Right lung (tissue), 5 donors: ENCODE measurements around the gene KRT3. TPM values are rescaled to one million over a fixed set of nuclear protein-coding genes. Genes with fewer than 3 reads are reported as not detected.

ENCODE experiments used
- DNase-seq, 2 donors: peaks; one replicate each; pipeline ENCODE4 v3.0.0-alpha.2; 2013
- polyA plus RNA-seq, 5 donors: library from polyadenylated mRNA; unstranded; fragments of 120-200 nt; gene quantifications; one replicate each; pipeline versions ENCODE4 v1.2.1 to v1.2.3, GENCODE V29; 2013; ENCODE audit warnings: inconsistent platforms in 1 of 5, low replicate concordance in 1 of 5; ENCODE audit not compliant: insufficient read length in 5 of 5, insufficient read depth in 1 of 5

The KRT3 gene
- polyA plus RNA-seq, 5 donors = not detected

DNA sequence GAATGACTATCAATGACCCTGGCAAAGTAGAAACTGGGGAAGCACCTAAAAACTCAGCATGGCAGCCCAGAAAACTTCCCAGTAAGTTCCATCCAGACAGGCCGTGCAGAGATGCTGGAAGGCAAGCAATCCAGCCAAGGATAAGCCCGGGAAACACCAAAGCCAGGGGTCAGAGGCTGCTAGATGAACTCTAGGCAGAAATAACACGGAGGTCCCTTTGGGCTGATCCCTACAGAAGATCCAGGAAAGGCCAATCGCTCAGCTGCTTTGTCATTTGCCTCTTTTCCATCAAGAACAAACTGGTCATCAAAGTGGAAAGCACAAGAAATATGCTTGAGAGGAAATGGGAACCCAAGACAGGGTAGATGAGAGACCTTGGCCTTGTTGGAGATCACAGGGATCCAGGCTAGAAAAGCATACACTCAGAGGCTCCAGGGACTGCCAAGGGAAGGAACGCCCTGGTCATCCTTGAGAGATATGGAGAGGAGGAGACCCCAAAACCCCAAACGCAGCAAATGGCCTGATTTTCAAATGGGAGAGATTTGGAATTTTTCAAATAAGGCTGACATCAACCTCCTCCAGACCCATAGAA is 31.7 kb upstream of the KRT3 start:
- no peak for DNase-seq

DNA sequence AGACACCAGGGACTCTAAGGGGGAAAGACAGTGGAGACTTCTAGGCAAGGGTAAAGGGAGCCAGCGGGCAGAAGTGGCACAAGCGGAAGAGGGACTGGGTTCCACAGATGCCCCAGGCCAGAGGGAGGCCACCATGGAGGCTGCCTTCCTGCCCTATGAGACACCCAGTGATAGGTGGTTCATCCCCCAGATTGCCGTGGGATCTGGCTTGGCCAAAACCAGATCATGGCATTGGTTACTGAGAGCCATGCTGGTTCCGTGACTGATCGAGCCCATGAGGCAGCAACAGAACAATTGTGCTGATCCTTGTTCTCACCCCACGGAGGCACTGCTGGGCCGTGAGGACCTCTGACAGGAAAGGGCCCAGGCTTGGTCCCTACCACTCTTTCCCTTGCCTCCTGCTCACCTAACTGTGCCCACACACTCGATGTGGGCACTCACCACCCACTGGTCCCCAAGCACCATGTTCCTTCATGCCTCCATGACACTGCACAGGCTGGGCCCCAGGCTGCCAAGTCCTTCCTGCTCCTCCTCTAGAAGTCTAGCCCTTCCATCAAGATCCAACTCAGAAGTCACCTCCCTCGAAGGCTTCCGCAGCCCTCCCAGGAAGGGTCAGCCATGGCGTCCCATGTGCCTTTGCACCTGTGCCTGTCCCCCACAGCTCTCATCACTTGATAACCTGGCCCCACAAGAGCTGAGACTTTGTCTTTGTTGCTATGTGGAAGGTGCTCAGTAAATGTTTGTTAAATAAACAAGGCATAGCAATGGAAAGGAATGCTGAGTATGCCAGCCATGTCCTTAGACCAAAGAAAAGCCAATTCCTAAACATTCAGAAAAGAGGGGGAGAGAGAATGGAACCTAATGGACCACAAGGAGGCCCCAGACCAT is 30.9 kb upstream of the KRT3 start:
- no peak for DNase-seq

DNA sequence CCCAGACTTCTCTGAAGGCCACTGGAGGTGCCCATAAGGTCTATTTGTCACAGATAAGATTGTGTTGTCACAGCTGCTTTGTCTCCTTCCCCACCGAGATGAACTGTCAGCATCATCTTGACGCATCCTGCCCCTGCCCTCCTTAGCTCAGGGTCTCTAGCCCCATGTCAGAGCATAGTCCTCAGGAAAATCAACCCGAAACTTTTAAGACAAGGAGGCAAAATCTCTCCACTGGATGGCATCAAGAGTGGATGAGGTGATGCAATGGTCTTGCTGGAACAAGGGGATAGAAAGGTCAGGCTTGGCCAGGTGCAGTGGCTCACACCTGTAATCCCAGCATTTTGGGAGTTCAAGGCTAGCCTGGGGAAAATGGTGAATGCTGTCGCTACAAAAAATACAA is 30.0 kb upstream of the KRT3 start:
- no peak for DNase-seq

DNA sequence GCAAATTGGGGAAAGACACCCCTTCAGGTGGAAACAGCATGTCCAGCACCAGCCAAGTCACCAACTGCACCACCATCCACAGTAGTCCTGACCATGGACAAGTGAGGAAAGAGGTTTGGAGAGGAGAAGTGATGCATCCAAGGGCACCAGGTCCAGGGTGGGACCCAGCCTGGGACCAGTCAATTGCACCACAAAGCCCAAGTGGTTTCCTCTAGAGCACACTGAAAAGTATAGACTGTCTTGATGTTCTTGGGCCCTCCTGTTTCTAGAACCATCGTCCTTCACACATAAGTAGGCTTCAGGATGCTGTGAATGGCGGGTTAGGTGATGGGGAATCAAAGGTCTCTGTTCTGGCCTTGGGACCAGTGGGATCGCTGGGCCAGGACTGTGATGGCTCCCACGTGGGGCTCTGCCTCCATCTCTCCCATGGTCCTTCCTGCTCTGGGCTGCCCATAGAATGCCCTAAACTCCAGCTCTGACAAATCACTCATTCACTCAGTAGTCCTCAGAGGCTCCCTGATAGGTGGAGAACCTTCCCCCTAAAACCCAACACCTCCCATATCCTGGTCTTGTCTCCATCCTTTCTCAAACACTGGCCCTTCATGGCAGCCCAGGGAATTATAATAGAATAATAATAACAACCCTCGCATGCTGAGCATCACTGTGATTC is 29.0 kb upstream of the KRT3 start:
- no peak for DNase-seq

DNA sequence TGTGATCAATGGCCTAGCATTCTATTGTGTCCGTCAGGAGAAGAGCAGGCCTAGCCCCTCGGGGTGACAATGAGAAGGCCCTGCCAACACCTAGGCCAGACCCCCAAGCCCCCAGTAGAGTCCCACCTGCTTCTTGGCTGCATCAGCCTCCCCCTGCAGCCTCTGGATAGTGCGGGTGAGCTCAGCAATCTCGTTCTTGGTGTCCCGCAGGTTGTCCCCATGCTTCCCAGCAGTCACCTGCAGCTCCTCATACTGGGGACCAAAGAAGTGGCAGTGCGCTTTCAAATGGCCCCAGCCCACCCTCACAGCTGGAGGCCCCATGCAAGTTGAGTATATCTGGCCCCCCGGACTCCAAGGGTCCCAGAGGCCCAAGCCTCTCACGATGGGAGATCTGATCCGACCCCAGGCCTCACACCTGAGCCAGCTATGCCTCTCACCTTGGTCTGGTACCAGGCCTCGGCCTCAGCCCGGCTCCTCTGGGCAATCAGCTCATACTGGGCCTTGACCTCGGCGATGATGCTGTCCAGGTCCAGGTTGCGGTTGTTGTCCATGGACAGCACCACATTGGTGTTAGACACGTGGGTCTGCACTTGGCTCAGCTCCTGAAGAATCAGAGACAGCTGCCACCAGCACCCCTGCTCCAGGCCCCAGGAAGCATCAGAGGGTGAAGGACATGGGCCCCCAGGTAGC is 28.0 kb upstream of the KRT3 start:
- no peak for DNase-seq

DNA sequence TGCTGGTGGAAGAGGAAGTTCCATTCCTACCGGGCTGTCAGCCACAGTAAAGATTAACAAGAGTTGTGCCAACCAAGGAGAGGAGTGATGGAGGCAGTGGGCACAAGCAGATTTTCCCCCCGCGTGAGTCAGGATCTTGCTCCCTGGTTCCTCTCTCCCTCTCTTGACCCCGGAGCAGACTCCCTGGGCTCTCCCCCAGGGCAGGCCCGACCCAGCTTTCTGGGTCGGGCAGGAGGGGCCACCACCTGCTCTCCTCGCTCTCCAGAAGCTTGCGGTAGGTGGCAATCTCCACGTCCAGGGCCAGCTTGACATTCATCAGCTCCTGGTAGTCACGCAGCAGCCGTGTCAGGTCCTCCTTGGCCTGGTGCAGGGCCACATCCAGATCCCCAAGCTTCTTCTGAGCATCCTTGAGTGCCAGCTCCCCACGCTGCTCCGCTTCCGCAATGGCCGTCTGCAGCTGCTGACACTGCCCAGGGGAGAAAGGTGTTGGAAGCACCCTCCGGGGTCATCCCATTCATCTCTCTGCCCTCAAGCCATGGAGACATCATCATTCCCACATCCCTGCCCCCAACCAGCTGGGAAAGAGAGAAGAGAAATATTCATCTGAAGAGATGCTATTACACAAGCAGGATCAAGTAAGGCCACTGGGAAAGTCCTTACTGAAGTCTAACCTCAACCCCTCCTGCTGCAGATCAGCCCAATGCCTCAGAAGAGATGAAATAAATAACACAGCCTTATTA is 27.0 kb upstream of the KRT3 start:
- no peak for DNase-seq

DNA sequence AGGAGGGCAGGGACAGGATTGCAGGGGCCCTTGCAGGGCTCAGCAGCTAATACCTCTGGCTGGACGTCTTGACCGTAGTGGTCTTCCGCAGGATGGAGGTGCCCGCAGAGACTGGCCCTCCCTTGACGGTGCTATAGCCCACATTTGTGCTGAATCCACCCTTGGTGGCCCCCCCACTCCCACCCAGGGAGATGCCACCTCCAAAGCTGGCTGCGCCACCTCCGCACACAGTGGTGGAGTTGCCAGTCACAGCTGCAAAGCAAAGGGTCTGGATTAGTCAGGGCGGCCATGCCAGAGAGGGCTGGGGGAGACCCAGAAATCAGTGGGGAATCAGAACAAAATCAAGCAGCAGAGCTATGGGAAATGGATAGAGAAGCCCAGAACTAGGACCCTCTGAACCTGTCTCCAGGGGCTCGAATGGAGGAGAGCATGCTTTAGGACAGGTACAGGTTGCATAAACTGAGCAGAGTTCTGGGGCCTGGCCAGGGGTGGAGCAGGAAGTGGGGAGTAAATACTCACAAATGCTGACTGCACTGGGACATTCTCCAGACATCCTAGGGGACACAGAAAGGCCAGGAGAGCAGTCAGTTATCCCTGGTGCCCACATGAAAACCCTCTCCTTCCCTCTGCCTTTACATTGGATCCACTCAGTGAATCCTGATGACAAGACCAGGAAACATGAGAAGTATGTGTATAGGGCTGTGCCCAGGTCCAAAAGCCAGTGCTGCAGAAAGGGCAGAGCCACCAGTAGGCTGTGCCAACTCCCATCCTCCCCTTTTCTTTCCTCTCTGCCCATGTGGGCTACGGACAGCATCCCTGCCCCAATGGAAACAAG is 26.1 kb upstream of the KRT3 start:
- no peak for DNase-seq

DNA sequence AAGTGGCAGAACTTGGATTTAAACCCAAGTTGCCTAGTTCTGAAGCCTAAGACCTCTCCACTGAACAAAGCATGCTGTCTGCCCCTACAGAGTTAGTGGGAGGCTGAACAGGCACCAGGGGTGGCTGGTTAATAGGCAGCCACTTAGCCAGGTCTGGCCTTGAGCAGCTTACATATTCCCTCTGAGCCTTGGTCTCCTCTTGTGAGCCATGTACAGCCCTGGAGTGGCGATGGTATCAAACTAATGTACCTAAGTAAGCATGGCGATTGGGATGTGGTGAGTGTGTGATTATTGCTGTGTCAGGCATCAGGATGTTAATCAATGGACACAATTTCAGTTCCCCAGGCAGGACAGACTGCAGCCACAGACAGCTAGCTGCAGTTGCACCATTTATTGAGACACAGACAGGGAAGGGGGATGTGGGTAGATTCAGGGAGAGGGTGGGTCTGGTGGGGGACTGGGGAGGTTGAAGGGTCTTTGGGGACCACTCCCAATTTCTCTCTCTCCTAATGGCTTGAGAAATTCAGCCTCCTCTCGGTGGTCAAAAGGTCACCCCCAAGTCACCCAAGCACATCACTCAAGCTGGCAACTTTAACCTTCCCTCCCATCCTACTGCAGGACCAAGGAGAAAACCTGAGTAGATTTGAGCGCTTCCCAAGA is 25.3 kb upstream of the KRT3 start:
- no peak for DNase-seq

DNA sequence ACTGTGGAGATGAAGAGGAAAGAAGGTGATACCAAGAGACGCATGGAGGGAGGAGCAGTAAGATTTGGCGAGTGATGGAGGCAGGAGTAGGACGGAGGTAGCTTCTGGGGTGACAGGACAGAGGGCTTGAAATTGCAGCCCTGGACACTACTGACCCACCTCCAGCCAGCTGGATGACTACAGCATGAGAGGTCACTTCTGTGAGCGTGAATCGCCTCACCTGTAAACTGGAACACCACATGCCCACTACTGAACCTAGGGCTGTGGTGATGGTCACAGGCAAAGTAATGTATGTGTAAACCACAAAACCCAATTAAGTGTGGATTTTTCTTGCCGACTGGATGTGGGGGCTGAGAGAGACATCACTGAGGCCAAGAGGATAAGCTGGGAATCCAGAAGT is 24.6 kb upstream of the KRT3 start:
- DNase-seq = no peak

DNA sequence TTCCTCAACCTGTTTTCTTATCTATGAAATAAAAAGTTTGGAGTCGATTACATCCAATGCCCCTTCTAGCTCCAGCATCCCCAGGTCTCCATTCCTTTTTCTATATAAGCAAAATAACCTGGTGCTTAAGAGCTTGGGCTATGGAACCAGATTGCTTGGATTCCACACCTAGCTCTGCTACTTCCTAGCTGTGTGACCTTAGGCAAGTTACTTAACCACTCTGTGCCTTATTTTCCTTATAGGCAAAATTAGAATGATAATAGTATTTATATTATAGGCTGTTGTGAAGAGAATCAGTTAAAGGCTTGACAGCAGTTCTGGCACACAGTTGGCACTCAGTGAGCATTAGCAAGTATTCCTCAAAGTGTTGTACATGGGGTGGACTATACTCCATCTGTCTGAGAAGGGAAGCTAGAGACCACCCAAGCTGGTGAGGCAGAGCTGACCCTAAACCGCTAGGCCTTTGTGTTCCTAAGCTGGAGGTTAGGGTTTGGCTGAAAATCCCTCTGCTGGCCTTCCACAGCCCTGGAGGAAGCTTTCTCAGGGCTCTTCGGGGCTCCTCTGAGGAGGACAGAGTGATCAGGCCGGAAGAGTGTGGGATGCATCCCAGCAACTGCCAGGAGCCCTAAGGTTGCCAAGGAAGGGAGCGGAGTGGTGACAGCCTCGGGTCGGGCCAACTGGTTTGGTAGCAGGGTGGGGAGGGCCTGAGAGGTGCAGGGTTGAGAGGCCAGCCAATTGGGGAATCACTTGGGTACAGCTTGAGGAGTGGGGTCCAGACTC is 24.0 kb upstream of the KRT3 start:
- no peak for DNase-seq

DNA sequence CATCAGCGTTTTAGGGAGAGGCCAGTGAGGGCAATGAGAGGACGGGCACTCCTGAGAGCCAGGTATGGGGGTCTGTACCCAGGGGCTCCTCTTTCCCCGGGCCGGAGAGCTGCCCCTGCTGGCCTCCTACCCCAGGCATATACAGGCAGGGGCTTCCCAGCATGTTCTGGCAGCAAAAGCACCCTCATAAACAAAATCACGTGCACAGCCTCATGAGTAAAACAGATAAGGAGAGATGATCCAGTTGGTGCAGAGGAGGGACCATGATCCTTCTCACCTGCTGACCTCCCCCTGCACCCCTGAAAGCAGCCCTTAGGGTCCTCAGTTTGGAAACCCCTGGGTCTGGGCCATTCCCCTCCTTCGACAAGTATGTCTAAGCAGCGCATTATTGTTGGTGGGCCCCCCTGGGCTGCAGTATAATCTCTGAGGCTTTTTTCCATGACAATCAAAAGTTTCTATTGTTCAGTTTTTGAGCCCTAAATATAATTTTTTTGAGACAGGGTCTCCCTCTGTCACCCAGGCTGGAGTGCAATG is 23.0 kb upstream of the KRT3 start:
- no peak for DNase-seq

DNA sequence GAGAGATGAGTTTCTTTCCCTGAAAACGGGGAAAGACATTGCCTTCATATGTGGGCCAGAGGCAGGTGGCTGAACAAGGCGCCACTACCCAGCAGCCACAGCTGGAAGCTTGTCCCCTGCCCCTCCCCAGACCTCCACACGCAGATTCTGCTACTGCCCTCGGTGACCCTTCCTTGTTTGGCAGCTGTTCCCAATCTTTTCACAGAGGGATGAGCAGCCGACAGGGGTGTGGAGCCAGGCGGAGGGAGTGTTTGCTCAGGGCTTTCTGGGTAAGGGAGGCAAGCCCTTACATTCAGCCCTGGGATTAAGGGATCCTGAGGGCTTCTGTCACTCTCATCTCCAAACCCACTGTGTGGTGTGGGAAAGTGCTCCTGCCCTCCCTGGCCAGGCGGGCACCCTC is 22.5 kb upstream of the KRT3 start:
- no peak for DNase-seq

DNA sequence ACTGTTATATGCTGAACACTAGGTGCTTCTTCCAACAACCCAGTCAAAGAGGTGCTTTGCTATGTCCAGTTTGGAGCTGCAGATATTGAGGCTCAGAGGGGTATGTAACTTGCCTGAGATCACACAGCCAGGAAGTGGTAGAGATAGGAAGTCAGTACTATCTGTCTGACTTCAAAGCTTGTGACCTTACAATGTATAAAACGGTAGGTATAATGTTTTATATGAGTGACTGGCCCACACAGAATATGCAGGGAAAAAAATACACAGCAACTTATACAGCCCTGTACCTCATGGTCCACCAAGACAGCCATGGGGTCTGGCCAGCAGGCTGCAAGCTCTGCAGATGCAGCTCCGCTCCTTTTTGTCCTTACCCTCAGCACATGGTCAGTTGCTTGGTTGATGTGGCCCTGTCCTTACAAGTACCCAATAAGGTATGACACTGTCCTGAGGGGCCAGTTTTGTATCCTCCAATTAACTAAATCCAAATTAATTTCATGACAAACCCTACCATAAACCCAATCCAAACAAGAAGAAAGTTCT is 21.9 kb upstream of the KRT3 start:
- no peak for DNase-seq

DNA sequence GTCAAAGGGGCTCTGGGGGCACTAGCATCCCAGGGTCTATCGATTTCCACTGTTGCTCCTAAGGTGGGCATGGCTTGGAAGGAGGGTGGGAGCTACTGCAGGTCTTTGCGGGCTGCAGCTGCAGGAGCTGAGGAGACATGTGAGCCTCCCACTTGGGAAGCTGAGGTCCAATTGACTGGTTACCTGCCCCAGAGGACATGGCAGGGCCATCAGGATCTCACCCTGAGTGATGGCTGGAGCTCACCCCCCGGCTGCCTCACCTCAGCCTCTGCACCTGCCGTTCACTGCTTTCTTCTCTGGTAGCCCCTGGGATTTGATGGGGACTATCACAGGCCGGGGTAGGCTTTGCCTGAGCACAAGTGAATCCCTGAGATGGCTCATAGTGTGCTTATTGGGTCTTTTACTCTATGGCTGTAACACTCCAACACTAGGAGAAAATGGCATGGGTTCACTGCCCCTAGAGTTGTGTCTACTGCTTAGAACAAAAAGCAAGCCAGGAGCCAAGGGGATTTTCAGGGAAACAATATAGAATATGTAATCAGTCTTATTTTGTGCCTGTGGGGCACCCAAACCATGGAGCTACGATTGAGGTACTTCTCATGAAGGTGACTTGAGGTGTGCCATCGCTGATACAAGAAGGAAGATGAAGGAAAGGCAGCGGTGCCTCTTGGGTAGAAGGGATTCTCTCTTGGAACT is 21.2 kb upstream of the KRT3 start:
- no peak for DNase-seq

DNA sequence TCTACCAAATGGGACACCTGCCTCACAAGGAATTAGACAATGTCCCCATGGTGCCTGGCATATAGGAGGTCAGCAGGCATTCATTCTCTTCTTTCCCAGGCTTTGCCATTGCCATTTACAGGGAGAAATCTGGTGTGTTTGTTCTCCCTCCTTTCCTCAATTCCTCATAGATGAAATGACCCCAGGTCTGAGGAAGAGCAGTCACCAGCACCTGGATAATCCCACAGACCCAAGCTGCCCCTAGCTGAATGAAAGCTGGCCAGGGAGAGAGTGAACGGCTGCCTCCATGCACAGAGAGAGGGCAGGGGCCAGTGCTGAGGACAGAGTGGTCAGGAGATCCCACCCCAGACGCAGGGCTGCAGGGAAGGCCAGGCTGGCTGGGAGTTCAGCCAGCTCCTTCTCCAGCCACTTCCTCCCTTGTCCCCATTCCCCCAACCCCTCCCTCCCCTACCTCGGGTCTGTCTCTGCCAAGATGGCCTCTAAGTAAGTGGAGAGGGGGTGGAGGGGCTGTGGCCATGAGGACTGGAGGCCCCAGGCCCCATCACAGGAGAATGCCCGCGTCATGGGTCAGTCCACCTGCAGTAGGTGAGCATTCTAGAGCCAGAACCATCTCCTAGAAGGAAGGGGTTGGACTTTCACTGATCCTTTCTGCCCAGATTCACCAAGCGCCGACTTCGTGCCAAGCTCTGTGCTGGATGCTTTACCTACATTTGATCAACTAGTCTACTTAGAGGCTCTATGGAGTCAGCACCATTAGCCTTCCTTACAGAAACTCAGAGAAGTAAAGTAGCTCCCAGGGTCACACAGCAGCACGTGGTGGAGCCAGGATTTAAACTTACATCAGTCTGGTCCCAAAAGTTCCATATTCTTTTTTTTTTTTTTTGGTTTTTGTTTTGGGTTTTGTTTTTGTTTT is 20.0 kb upstream of the KRT3 start:
- DNase-seq = no peak

DNA sequence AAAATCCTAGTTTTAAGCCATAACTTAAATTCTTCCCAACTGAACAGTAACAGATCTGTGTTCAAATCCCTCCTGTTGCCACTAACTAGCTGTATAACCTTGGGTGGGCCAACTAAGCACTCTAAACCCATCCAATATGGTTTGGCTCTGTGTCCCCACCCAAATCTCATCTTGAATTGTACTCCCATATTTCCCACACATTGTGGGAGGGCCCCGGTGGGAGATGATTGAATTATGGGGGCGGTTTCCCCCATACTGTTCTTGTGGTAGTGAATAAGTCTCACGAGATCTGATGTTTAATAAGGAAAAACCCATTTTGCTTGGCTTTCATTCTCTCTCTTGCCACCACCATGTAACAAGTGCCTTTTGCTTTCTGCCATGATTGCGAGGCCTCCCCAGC is 19.2 kb upstream of the KRT3 start:
- DNase-seq = no peak

DNA sequence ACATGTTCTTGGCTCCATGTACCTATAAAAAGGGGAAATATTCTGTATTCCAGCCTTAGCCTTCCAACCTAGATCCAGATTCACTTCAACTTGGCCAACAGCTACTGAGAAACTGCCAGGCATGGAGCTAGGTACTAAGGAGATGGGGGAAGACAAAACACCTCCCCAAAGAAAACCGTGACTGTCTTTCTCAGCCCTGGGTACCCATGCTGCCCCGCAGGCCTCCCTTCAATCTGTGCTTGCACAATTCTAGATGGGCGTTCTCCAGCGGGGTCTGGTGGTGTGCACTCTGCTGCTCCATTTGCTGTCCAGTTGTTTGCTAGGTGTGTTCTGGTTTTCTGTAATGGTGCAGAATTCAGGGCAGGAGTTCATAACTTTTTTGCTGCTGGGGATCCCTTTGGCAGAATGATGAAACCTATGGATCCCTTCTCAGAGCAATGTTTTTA is 18.8 kb upstream of the KRT3 start:
- no peak for DNase-seq
